ENCODE data around the gene CPPED1. TPM values are rescaled to one million over a fixed set of nuclear protein-coding genes. Genes with fewer than 3 reads are reported as not detected.

The CPPED1 gene
- total and polyA plus RNA-seq, 2 experiments from 2014 or later: 6.2 to 7.3 TPM

GRCh38 chr16:12674524-12674923 lies 129.2 kb downstream of the CPPED1 start:
- H3K27ac ChIP-seq (ENCODE audit: low read depth): no peak overlapping the region
- Mint-ChIP-seq H3K4me3 (no peak overlapping the region), H3K9me3 (no peaks in the 10 kb centered on the region), H3K27ac (no peak overlapping the region), H3K4me1 (no peaks in the 10 kb centered on the region), H3K36me3 (ENCODE audit: low read depth) (no peaks in the 10 kb centered on the region; the same call in 2 of the 3 replicates), H3K27me3 (ENCODE audit: insufficient read depth, low read depth, poor library complexity) (peaks cover 4% of the 10 kb centered on the region)
- TF ChIP-seq CREB1 (CRISPR knock-in tag; IDR thresholded peaks at IDR 0.05; ENCODE audit: low read depth) (no peak), STAT1 (IDR thresholded peaks at IDR 0.05; ENCODE audit: unreplicated experiment) (no peak), CTCF (conservative IDR thresholded peaks at IDR 0.05; ENCODE audit: low read depth in 2 of 2) (no peak), ZNF114 (CRISPR knock-in tag; IDR thresholded peaks at IDR 0.05) (no peak), ETS1 (IDR thresholded peaks at IDR 0.05) (no peak)
- TF ChIP-seq, protein P1, sequence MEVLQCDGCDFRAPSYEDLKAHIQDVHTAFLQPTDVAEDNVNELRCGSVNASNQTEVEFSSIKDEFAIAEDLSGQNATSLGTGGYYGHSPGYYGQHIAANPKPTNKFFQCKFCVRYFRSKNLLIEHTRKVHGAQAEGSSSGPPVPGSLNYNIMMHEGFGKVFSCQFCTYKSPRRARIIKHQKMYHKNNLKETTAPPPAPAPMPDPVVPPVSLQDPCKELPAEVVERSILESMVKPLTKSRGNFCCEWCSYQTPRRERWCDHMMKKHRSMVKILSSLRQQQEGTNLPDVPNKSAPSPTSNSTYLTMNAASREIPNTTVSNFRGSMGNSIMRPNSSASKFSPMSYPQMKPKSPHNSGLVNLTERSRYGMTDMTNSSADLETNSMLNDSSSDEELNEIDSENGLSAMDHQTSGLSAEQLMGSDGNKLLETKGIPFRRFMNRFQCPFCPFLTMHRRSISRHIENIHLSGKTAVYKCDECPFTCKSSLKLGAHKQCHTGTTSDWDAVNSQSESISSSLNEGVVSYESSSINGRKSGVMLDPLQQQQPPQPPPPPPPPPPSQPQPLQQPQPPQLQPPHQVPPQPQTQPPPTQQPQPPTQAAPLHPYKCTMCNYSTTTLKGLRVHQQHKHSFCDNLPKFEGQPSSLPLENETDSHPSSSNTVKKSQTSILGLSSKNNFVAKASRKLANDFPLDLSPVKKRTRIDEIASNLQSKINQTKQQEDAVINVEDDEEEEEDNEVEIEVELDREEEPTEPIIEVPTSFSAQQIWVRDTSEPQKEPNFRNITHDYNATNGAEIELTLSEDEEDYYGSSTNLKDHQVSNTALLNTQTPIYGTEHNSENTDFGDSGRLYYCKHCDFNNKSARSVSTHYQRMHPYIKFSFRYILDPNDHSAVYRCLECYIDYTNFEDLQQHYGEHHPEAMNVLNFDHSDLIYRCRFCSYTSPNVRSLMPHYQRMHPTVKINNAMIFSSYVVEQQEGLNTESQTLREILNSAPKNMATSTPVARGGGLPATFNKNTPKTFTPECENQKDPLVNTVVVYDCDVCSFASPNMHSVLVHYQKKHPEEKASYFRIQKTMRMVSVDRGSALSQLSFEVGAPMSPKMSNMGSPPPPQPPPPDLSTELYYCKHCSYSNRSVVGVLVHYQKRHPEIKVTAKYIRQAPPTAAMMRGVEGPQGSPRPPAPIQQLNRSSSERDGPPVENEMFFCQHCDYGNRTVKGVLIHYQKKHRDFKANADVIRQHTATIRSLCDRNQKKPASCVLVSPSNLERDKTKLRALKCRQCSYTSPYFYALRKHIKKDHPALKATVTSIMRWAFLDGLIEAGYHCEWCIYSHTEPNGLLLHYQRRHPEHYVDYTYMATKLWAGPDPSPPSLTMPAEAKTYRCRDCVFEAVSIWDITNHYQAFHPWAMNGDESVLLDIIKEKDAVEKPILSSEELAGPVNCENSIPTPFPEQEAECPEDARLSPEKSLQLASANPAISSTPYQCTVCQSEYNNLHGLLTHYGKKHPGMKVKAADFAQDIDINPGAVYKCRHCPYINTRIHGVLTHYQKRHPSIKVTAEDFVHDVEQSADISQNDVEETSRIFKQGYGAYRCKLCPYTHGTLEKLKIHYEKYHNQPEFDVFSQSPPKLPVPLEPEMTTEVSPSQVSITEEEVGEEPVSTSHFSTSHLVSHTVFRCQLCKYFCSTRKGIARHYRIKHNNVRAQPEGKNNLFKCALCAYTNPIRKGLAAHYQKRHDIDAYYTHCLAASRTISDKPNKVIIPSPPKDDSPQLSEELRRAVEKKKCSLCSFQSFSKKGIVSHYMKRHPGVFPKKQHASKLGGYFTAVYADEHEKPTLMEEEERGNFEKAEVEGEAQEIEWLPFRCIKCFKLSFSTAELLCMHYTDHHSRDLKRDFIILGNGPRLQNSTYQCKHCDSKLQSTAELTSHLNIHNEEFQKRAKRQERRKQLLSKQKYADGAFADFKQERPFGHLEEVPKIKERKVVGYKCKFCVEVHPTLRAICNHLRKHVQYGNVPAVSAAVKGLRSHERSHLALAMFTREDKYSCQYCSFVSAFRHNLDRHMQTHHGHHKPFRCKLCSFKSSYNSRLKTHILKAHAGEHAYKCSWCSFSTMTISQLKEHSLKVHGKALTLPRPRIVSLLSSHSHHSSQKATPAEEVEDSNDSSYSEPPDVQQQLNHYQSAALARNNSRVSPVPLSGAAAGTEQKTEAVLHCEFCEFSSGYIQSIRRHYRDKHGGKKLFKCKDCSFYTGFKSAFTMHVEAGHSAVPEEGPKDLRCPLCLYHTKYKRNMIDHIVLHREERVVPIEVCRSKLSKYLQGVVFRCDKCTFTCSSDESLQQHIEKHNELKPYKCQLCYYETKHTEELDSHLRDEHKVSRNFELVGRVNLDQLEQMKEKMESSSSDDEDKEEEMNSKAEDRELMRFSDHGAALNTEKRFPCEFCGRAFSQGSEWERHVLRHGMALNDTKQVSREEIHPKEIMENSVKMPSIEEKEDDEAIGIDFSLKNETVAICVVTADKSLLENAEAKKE (CRISPR knock-in tag; IDR thresholded peaks at IDR 0.05): no peak
- TF ChIP-seq, protein P2, sequence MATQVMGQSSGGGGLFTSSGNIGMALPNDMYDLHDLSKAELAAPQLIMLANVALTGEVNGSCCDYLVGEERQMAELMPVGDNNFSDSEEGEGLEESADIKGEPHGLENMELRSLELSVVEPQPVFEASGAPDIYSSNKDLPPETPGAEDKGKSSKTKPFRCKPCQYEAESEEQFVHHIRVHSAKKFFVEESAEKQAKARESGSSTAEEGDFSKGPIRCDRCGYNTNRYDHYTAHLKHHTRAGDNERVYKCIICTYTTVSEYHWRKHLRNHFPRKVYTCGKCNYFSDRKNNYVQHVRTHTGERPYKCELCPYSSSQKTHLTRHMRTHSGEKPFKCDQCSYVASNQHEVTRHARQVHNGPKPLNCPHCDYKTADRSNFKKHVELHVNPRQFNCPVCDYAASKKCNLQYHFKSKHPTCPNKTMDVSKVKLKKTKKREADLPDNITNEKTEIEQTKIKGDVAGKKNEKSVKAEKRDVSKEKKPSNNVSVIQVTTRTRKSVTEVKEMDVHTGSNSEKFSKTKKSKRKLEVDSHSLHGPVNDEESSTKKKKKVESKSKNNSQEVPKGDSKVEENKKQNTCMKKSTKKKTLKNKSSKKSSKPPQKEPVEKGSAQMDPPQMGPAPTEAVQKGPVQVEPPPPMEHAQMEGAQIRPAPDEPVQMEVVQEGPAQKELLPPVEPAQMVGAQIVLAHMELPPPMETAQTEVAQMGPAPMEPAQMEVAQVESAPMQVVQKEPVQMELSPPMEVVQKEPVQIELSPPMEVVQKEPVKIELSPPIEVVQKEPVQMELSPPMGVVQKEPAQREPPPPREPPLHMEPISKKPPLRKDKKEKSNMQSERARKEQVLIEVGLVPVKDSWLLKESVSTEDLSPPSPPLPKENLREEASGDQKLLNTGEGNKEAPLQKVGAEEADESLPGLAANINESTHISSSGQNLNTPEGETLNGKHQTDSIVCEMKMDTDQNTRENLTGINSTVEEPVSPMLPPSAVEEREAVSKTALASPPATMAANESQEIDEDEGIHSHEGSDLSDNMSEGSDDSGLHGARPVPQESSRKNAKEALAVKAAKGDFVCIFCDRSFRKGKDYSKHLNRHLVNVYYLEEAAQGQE (IDR thresholded peaks at IDR 0.05; ENCODE audit: unreplicated experiment): no peak
- no peaks in the 10 kb centered on the region for H3K4me1 ChIP-seq (ENCODE audit: insufficient read depth)
- no peaks in the 10 kb centered on the region for H3K79me2 ChIP-seq (replicated peaks; ENCODE audit: insufficient read depth)
- H3K9me2 ChIP-seq (ENCODE audit: insufficient read depth): no peaks in the 10 kb centered on the region
- H3K36me3 ChIP-seq (ENCODE audit: insufficient read depth): no peaks in the 10 kb centered on the region
- H2AFZ ChIP-seq: no peak overlapping the region
- DNase-seq (ENCODE audit: low spot score): no peak
- no peaks in the 10 kb centered on the region for H3K27me3 ChIP-seq (ENCODE audit: insufficient read depth)
- H4K20me1 ChIP-seq (replicated peaks; ENCODE audit: insufficient read depth): no peaks in the 10 kb centered on the region
- no peak overlapping the region for H3K4me2 ChIP-seq
- no peaks in the 10 kb centered on the region for H3F3A ChIP-seq (replicated peaks; ENCODE audit: low read depth)
- no peak for ATAC-seq
- no peak overlapping the region for H3K4me3 ChIP-seq

All from GM23338 (cell line).